ENCODE measurements around the gene SRC.
A peak's percentile ranks its signal among the peaks of the same experiment; 100 is the strongest.

SRC gene

DNA sequence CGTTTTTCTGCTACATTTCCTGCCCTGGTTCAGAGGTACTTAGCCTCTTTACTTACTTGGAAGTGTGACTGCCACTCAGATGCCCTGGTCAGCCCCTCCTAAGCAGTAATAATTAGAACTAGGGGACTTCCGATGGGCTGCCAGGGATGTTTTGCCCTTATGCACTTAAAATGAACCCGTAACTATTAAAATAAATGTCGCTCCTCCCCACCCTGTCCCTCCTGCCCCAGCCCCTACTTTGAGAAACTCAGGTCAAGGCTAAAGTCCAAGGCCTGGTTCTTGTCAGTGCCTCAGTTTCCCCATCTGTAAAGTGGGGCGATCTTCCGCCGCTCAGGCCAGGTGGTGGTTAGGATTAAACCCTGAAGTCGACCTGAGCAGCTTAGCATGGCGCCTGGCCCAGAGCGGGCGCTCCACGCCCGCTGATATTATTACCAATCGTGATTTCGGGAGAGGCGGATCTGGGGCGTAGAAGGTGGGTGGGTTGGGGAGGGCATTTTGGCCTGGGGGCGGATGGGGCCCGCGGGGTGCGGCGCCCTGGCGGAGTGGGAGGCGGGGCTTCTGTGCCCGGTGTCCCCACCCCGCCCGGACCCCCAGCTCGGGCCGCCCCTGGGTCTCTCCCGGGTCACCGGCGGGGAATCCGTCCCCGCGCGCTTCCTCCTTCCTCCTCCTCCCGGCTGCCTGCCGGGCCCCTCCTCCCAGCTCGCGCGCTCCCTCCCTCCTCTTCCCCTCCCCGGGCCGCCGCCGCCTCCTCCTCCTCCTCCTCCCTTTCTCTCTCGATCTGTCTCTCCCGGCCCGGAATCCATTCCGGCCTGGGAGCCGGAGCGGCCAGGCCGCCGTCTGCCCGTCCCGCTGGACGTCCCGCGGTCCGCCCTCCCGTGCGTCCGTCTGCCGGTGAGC, at the start of gene SRC:
Gene SRC (plus strand): TSS at position 802 of the 897 bp plus-strand sequence. CDS start 38,014 bp downstream, outside the sequence.
- peak; percentile 39 to 42 for DNase-seq (ENCODE audit: low read depth in 2 of 2)

DNA sequence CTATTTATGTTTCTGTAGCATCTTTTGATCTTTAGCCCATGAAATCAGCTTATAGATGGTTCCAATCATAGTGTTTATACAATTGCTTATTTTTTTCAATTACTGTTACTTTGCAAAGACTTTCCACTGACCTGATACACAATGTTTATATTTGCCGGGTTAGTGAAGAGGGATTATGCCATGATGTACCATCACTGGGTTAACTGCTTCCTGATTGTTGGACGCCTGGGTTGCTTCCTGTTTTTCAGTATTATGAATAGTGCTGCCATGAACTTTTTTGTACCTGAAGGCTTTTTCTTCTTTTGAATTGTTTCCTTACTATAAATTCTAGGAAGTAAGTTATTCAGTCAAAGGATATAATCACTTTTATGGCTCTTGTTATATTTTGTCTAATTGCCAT, 49.6 kb upstream of the SRC start:
- DNase-seq (ENCODE audit: low read depth in 2 of 2): no peak

DNA sequence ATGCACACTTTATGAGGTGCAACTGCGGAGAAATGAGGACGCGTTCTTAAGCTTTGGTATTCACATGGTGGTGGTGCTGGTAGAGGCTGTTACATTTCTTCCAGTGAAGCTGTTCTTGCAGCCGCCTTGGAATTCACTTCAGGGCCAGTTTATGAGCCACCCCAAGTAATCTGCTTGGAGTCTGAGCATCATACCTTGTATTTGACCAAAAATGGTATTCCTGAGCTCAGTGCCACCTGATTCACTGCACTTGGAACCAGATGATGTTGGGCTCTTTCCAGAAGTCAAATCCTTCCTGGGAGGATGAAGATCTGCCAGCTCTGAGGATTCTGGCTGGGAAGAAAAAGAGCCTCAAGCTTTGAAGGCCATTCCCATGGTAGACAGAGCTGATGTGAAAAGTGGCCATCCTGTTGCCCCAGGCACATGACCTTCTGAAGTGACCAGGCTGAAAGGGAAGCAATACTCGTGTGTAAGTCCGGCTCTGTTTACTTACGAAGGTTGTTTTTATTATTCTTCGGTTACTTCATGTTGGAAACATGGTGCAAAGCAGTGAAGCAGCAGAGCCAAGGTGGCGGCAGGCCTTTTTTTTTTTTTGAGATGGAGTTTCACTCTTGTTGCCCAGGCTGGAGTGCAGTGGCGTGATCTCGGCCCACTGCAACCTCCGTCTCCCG, 48.7 kb upstream of the SRC start:
- peak; percentile 65 to 69 for DNase-seq (ENCODE audit: low read depth in 2 of 2)

- DNase-seq (ENCODE audit: low read depth in 2 of 2): peak; percentile 54 to 56
Observed at GRCh38 chr20:37298190-37298939, 47.6 kb upstream of the SRC start.

- peak in 1 of 2 experiments; percentile 17 for DNase-seq (ENCODE audit: low read depth in 2 of 2)
Observed at GRCh38 chr20:37299718-37300528, 46.0 kb upstream of the SRC start.

GRCh38 chr20:37301120-37301519, 44.8 kb upstream of the SRC start:
- DNase-seq (ENCODE audit: low read depth in 2 of 2): no peak

GRCh38 chr20:37301558-37301957, 44.4 kb upstream of the SRC start:
- no peak for DNase-seq (ENCODE audit: low read depth in 2 of 2)

DNA sequence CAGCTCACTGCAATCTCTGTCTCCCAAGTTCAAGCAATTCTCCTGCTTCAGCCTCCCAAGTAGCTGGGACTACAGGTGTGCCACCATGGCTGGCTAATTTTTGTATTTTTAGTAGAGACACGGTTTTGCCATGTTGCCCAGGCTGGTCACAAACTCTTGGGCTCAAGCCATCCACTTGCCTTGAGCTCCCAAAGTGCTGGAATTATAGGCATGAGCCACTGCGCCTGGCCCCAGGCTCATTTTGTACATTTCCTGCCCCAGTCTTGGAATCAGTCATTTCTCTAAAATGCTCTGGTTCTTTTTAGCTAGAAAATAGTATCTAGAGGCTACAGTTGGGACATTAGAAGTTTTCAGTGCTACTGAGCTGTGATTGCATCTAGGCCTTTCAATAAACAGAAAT, 43.0 kb upstream of the SRC start:
- DNase-seq (ENCODE audit: low read depth in 2 of 2): no peak

- no peak for DNase-seq (ENCODE audit: low read depth in 2 of 2)
Observed at GRCh38 chr20:37303637-37304036, 42.3 kb upstream of the SRC start.

- DNase-seq (ENCODE audit: low read depth in 2 of 2): no peak
Observed at GRCh38 chr20:37305079-37305478, 40.9 kb upstream of the SRC start.

- no peak for DNase-seq (ENCODE audit: low read depth in 2 of 2)
Observed at GRCh38 chr20:37305839-37306238, 40.1 kb upstream of the SRC start.

DNA sequence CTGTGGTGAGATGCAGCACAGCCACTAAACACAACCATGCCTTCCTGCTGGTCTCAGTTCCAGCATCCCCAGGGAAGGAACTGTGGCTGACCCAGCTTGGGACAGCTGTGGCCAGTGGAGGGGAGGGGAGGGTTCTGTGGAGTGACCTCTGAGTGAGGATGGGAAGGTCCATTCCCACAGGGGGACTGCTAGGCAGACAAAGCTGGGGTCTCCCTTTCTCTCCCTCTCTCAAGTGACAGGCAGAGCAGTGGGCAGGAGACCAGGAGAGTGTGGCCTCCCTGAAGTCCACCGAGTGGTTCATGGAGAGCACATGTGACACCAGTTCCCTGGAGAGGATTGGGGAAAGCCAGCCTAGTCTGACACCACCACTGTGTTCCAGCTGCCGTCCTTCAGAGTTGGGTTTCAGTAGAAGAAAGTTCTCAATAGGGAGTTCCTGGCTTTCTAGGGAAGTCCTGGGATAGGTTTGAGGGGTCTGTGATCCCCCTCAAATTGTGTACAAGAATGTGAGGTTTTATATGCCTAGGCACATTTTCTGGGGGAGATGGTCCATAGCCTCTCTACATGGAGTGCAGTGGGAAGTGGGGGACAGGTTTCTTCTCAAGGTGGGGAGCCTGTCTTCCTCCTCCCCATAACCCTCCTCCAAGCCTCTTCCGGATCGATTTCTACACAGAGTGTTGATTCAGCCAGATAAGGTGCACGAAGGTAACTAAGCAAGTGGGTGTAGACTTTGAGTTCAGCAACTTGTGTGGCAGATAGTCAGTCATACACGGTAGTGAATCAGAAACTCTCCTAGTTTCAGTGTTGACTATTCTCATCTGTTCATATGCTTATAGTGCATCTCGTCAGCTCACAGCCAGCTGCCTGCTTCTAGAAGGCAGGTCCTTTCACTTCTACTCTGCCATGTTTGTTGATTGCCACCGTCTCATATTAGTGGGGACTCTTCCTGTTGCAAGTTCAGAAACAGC, 37.6 kb upstream of the SRC start:
- DNase-seq (ENCODE audit: low read depth in 2 of 2): no peak

GRCh38 chr20:37309290-37309689, 36.6 kb upstream of the SRC start:
- DNase-seq (ENCODE audit: low read depth in 2 of 2): no peak

DNA sequence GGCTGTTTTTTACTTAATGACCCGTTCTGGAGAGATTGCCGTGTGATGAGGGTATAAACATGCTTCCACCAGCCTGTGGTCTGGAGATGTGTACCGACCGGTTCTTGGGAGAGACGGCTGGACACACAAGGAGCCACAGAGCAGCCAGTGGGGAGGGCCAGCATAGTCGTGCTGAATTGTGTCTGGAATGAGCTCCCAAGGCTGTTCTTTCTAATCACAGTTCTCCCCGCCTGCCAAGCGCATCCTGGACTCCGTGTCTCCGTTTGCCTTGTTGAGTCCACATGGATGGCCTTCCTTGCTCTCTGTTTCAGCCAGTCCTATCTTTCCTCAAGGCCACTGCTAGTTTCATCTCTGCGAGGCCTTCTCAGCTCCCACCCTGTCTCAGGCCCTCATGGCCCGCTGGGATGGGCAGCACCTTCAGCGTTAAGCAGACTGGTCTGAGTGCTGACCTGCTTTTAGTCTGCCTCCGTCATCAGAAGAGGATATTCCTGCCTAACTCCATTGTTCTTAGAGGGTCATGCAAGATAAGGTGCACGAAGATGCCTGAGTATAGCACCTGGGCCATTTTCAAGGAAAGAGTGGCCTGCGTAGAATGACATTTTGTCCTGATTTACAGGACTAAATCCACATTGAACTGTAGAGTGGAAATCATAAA, 35.9 kb upstream of the SRC start:
- no peak for DNase-seq (ENCODE audit: low read depth in 2 of 2)

GRCh38 chr20:37310951-37311350, 35.0 kb upstream of the SRC start:
- no peak for DNase-seq (ENCODE audit: low read depth in 2 of 2)

- no peak for DNase-seq (ENCODE audit: low read depth in 2 of 2)
Observed at GRCh38 chr20:37311710-37312355, 34.1 kb upstream of the SRC start.

GRCh38 chr20:37313546-37314091, 32.3 kb upstream of the SRC start:
- DNase-seq (ENCODE audit: low read depth in 2 of 2): no peak

DNA sequence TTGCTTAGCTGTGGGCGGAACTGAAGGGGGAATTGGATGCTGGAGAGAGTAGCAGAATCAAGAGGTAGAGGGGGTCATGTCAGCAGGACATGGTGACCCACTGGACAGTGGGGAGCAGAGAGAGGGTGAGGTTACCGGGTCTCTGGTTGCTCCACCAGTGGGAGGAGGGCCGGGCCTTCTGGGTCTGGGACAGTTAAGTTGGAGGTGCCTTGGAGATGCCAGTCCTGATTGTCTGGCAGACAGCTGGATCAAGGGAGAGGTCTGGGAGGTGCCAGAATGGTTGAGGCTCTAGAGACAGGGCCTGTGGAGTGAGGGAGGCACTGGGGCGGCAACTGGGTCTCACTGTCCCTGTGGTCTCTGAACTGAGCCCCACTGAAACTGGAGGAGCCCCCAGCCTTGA, 31.8 kb upstream of the SRC start:
- no peak for DNase-seq (ENCODE audit: low read depth in 2 of 2)

GRCh38 chr20:37314617-37315016, 31.3 kb upstream of the SRC start:
- DNase-seq (ENCODE audit: low read depth in 2 of 2): no peak
